HepG2 (cell line): ENCODE measurements around the gene ZSCAN21. TPM values are rescaled to one million over a fixed set of nuclear protein-coding genes. Genes with fewer than 3 reads are reported as not detected.
A peak's percentile ranks its signal among the peaks of the same experiment; 100 is the strongest.

Experiments
- ATAC-seq: fragments of 200-7000 bp; cut with Tn5 transposase; 3 replicates; pipeline ENCODE4 v1.9.1; 2020; ENCODE audit warnings: mild to moderate bottlenecking, moderate library complexity
- BruUV-seq: library from RNA; stranded (reverse); fragments of 400-500 nt; replicated peaks from 2 replicates; lab custom pipeline; 2021; lab: Mats Ljungman, UMichigan
- CTCF ChIA-PET: fragments of 300-600 bp; formaldehyde crosslinking; extraction: SDS; loops from one replicate; lab custom pipeline; 2021; ENCODE audit warnings: low total read pairs, inconsistent platforms, low intra/inter-chr PET ratio; lab: Yijun Ruan, JAX
- POLR2A ChIA-PET: fragments of 350-600 bp; sonication (Branson Sonifier 250); formaldehyde crosslinking; loops from one replicate; lab custom pipeline; 2020; ENCODE audit warnings: antibody characterized with exemption, inconsistent platforms; lab: Yijun Ruan, JAX
- DNase-seq: peaks from one replicate; pipeline ENCODE4 v3.0.0-alpha.2; 2015; ENCODE audit warnings: low spot score
- FAIRE-seq: peaks from 3 replicates; lab custom pipeline; 2011; peaks lifted over from hg19 to GRCh38; lab: Jason Lieb, UNC
- H2AFZ ChIP-seq: one replicate; pipeline ENCODE4 v1.6.1; 2011; ENCODE audit warnings: low read length, inconsistent platforms
- H3K27ac ChIP-seq: fragments of 300-600 bp; 3 replicates; pipeline ENCODE4 v1.8.0; 2011; ENCODE audit warnings: mixed run types, mild to moderate bottlenecking, mixed read lengths, low read length, inconsistent platforms; ENCODE audit not compliant: insufficient read depth; ENCODE audit errors: extremely low read length
- H3K27me3 ChIP-seq, 2 experiments: fragments of 200-600 bp in 1 of 2; 2 replicates in 1 of 2; 3 replicates in 1 of 2; pipeline versions ENCODE4 v1.6.0 to v1.8.0; 2011; ENCODE audit warnings: low read length in 2 of 2, mild to moderate bottlenecking in 2 of 2, moderate library complexity in 2 of 2, inconsistent platforms in 1 of 2; ENCODE audit not compliant: insufficient read depth in 2 of 2, control insufficient read depth in 1 of 2
- H3K36me3 ChIP-seq, 2 experiments: fragments of 200-600 bp in 1 of 2; replicated peaks in 1 of 2; 2 replicates in 1 of 2; 3 replicates in 1 of 2; pipeline versions ENCODE4 v1.5.1 to v1.8.0; 2011; ENCODE audit warnings: low read length in 2 of 2, inconsistent platforms in 1 of 2; ENCODE audit not compliant: insufficient read depth in 2 of 2, control insufficient read depth in 1 of 2
- H3K4me1 ChIP-seq: 2 replicates; pipeline ENCODE4 v1.5.1; 2012; ENCODE audit warnings: low read length, inconsistent platforms; ENCODE audit not compliant: insufficient read depth
- H3K4me2 ChIP-seq: 2 replicates; pipeline ENCODE4 v1.6.0; 2011; ENCODE audit warnings: low read depth, low read length, inconsistent platforms
- H3K4me3 ChIP-seq, 3 experiments: fragments of 200-600 bp in 1 of 3; sonication (generic), shearing (Covaris generic) in 1 of 3; replicated peaks in 1 of 3; 2 replicates each; pipeline ENCODE4 v1.5.1; 2011 to 2016; ENCODE audit warnings: low read length in 3 of 3, inconsistent platforms in 2 of 3, low read depth in 2 of 3, mild to moderate bottlenecking in 2 of 3, control low read depth in 1 of 3, mixed read lengths in 1 of 3; ENCODE audit not compliant: insufficient read depth in 1 of 3
- H3K79me2 ChIP-seq: one replicate; pipeline ENCODE4 v1.6.1; 2011; ENCODE audit warnings: low read length, inconsistent platforms; ENCODE audit not compliant: insufficient read depth
- H3K9ac ChIP-seq: 2 replicates; pipeline ENCODE4 v1.6.0; 2011; ENCODE audit warnings: mild to moderate bottlenecking, low read depth, low read length, inconsistent platforms; ENCODE audit not compliant: insufficient read depth
- H3K9me3 ChIP-seq: 2 replicates; pipeline ENCODE4 v1.5.1; 2012; ENCODE audit warnings: mild to moderate bottlenecking, low read length
- H4K20me1 ChIP-seq: 2 replicates; pipeline ENCODE4 v1.6.0; 2011; ENCODE audit warnings: inconsistent platforms, mild to moderate bottlenecking, low read length, moderate library complexity; ENCODE audit not compliant: insufficient read depth
- AGO2 ChIP-seq: fragments of 200-400 bp; formaldehyde crosslinking; optimal IDR thresholded peaks from 2 replicates; pipeline ENCODE3; 2017; ENCODE audit warnings: mild to moderate bottlenecking, low read depth, low read length, moderate library complexity
- EEA1 ChIP-seq: sonication (generic); formaldehyde crosslinking; IDR thresholded peaks from 2 replicates; pipeline ENCODE4 v1.5.1; 2020; ENCODE audit warnings: mild to moderate bottlenecking, missing genetic modification reagents, borderline replicate concordance
- IRX3 ChIP-seq: sonication (generic); formaldehyde crosslinking; IDR thresholded peaks from 2 replicates; pipeline ENCODE4 v1.8.1; 2023; ENCODE audit warnings: mild to moderate bottlenecking, low read depth, missing genetic modification reagents, borderline replicate concordance
- MLLT10 ChIP-seq: sonication (generic); formaldehyde crosslinking; IDR thresholded peaks from 2 replicates; pipeline ENCODE4 v1.4.0; 2020; ENCODE audit warnings: missing genetic modification reagents
- PCBP1 ChIP-seq: fragments of 200-400 bp; formaldehyde crosslinking; IDR thresholded peaks from 2 replicates; pipeline ENCODE4 v1.6.1; 2017; ENCODE audit warnings: mild to moderate bottlenecking, low read depth, low read length, borderline replicate concordance
- POLR2AphosphoS5 ChIP-seq: IDR thresholded peaks from 2 replicates; pipeline ENCODE4 v1.6.1; 2012; ENCODE audit warnings: low read depth, low read length
- RBFOX2 ChIP-seq: fragments of 200-400 bp; formaldehyde crosslinking; IDR thresholded peaks from 2 replicates; pipeline ENCODE4 v1.6.1; 2017; ENCODE audit warnings: low read depth, mild to moderate bottlenecking, low read length
- RBM22 ChIP-seq: fragments of 200-400 bp; formaldehyde crosslinking; optimal IDR thresholded peaks from 2 replicates; pipeline ENCODE3; 2017; ENCODE audit warnings: mild to moderate bottlenecking, low read length, moderate library complexity
- ZC3H13 ChIP-seq: sonication (generic); formaldehyde crosslinking; IDR thresholded peaks from 2 replicates; pipeline ENCODE4 v1.8.1; 2023; ENCODE audit warnings: mild to moderate bottlenecking, missing genetic modification reagents, moderate library complexity
- WGBS: methylation state at CpG from one replicate; pipeline ENCODE4 v1.1.6; 2017; ENCODE audit warnings: low lambda C conversion rate; 5-methylcytosine and 5-hydroxymethylcytosine counted together
- in situ Hi-C: cut with HindIII; loops from 2 replicates; pipeline ENCODE4 v1.10.0; 2017; ENCODE audit warnings: low pct_unique_long_range_greater_than_20kb; ENCODE audit not compliant: extremely low pct_ligation_motif_present
- intact Hi-C: fragments of 100-400 bp; cut with micrococcal nuclease; formaldehyde crosslinking; loops from one replicate; pipeline ENCODE4 v1.10.0; 2022; ENCODE audit not compliant: unreplicated experiment
- polyA plus RNA-seq, 8 experiments: library from polyadenylated mRNA; depleted of rRNA in 3 of 8; stranded (reverse) in 7 of 8; unstranded in 1 of 8; fragments of >200 nt; fragmentation: Illumina TruSeq in 4 of 8; extraction: Trizol in 4 of 8; gene quantifications; 2 replicates each; pipeline versions ENCODE4 v1.2.1 to v1.2.3, GENCODE V29; 2011 to 2016; ENCODE audit warnings: low read depth in 4 of 8, missing spikeins in 1 of 8, mixed read lengths in 1 of 8; ENCODE audit not compliant: insufficient read depth in 1 of 8
- total RNA-seq, 5 experiments: library from RNA; depleted of rRNA; stranded (reverse); fragments of >200 nt; fragmentation: Illumina TruSeq; extraction: Trizol; gene quantifications; 2 replicates each; pipeline ENCODE4 v1.2.3, GENCODE V29; 2016; ENCODE audit warnings: low read depth in 1 of 5

The ZSCAN21 gene
- total and polyA plus RNA-seq, 2 of the 13 experiments (the other 11 are each of a cell fraction or from before 2014, with no cell fraction given), result 7.0 to 10.0 TPM

- TF ChIP-seq MLLT10 (CRISPR knock-in tag) (no peak), IRX3 (CRISPR knock-in tag) (no peak)
These were observed 17.4 kb downstream of the ZSCAN21 start (continued) for GRCh38 chr7:100066953-100067352.

GRCh38 chr7:100069991-100070390 is 20.4 kb downstream of the ZSCAN21 start:
- H3K27me3 ChIP-seq, result no peaks in the 10 kb centered on the region

GRCh38 chr7:100071018-100071723 is 21.6 kb downstream of the ZSCAN21 start:
- no TSS peak for BruUV-seq
- DNase-seq (no peak), FAIRE-seq (no peak), ATAC-seq (no peak)
- Histone ChIP-seq H3K27ac (no peak overlapping the region), H3K27me3 (no peaks in the 10 kb centered on the region), H2AFZ (no peak overlapping the region), H3K79me2 (peaks cover 12% of the 10 kb centered on the region), H3K4me2 (no peak overlapping the region), H3K4me1 (peaks cover under 1% of the 10 kb centered on the region; the same call in 1 of the 2 replicates), H3K4me3 (no peak overlapping the region), H3K9me3 (no peaks in the 10 kb centered on the region), H3K9ac (no peak overlapping the region), H4K20me1 (peaks cover 1% of the 10 kb centered on the region; the same call in 1 of the 2 replicates), H3K36me3 (peaks cover 29 to 70% of the 10 kb centered on the region in 2 experiments)
- WGBS, result 94% methylated on average over 11 of the region's 11 CpGs
- TF ChIP-seq POLR2AphosphoS5 (0 out of 2 replicates have a peak, but pooled peaks have one; percentile 20), RBFOX2 (0 out of 2 replicates have a peak, but pooled peaks have one; percentile 38), RBM22 (peak; percentile 79), EEA1 (CRISPR knock-in tag) (no peak)
- CTCF ChIA-PET, result no interaction called here
- POLR2A ChIA-PET, result interaction anchor here (0.7 to 0.9 kb wide), 3 partner anchors 9 to 91 kb away, joined by 3 read pairs; no protein-coding TSS in a partner anchor
- intact Hi-C loops, result no loop called here
- in situ Hi-C loops, result no loop called here

More at GRCh38 chr7:100069991-100070390, 20.4 kb downstream of the ZSCAN21 start:
- Histone ChIP-seq H3K9ac (no peak overlapping the region), H3K4me1 (peaks cover 12% of the 10 kb centered on the region), H2AFZ (no peak overlapping the region), H3K79me2 (peaks cover under 1% of the 10 kb centered on the region), H3K4me3 (no peak overlapping the region), H4K20me1 (no peaks in the 10 kb centered on the region; the same call in 1 of the 2 replicates), H3K27ac (no peak overlapping the region), H3K9me3 (no peaks in the 10 kb centered on the region), H3K36me3 (peaks cover 24 to 58% of the 10 kb centered on the region in 2 experiments), H3K4me2 (no peak overlapping the region)
- in situ Hi-C loops, result no loop called here
- ChIA-PET POLR2A (interaction anchor here (0.9 to 1.4 kb wide), 2 partner anchors 9 to 13 kb away, joined by 3 to 4 read pairs; no protein-coding TSS in a partner anchor), CTCF (no interaction called here)
- DNase-seq (no peak), ATAC-seq (no peak), FAIRE-seq (no peak)
- no TSS peak for BruUV-seq
- TF ChIP-seq POLR2AphosphoS5 (peak; percentile 1; the same call in 1 of the 2 replicates), PCBP1 (no peak), AGO2 (peak; percentile 45), ZC3H13 (0 out of 2 replicates have a peak, but pooled peaks have one; percentile 8)
- intact Hi-C loops, result no loop called here
- WGBS, result 97% methylated on average over 5 of the region's 5 CpGs
